HepG2 (cell line): ENCODE data around the gene JSRP1. TPM values are rescaled to one million over a fixed set of nuclear protein-coding genes. Genes with fewer than 3 reads are reported as not detected.

Source experiments
- ATF6 ChIP-seq: sonication (generic); formaldehyde crosslinking; conservative IDR thresholded peaks from 2 replicates; pipeline ENCODE4 v1.4.0; 2020; ENCODE audit warnings: missing genetic modification reagents
- CCDC6 ChIP-seq: sonication (generic); formaldehyde crosslinking; IDR thresholded peaks from 2 replicates; pipeline ENCODE4 v1.8.1; 2022; ENCODE audit warnings: mild to moderate bottlenecking, missing genetic modification reagents, moderate library complexity
- CHD2 ChIP-seq: IDR thresholded peaks from 2 replicates; pipeline ENCODE4 v1.6.1; 2011; ENCODE audit warnings: low read depth, low read length, improper control_type of control experiment
- FOXO4 ChIP-seq: sonication (generic); formaldehyde crosslinking; conservative IDR thresholded peaks from 2 replicates; pipeline ENCODE4 v1.8.1; 2023; ENCODE audit warnings: missing genetic modification reagents
- GPBP1L1 ChIP-seq: sonication (generic); formaldehyde crosslinking; IDR thresholded peaks from 2 replicates; pipeline ENCODE4 v1.5.0; 2020; ENCODE audit warnings: mild to moderate bottlenecking, missing genetic modification reagents
- KLF12 ChIP-seq: sonication (generic); formaldehyde crosslinking; IDR thresholded peaks from 2 replicates; pipeline ENCODE4 v1.4.0; 2020; ENCODE audit warnings: missing genetic modification reagents, borderline replicate concordance
- NFRKB ChIP-seq: fragments of 450-650 bp; IDR thresholded peaks from 2 replicates; pipeline ENCODE4 v1.6.1; 2017
- NR1H2 ChIP-seq: sonication (generic); formaldehyde crosslinking; IDR thresholded peaks from 2 replicates; pipeline ENCODE4 v1.8.1; 2022; ENCODE audit warnings: low read depth, missing genetic modification reagents, borderline replicate concordance
- NR2F1 ChIP-seq, 2 experiments: fragments of 450-650 bp in 1 of 2; formaldehyde crosslinking in 1 of 2; IDR thresholded peaks; 2 replicates each; pipeline versions ENCODE4 v1.5.0 to v1.6.1; 2016 to 2020; ENCODE audit warnings: mild to moderate bottlenecking in 1 of 2, missing compliant biosample characterization in 1 of 2, missing genetic modification reagents in 1 of 2, moderate library complexity in 1 of 2
- PAXIP1 ChIP-seq: sonication (generic); formaldehyde crosslinking; conservative IDR thresholded peaks from 2 replicates; pipeline ENCODE4 v1.4.0; 2020; ENCODE audit warnings: mild to moderate bottlenecking, missing genetic modification reagents, moderate library complexity
- RARA ChIP-seq: IDR thresholded peaks from 2 replicates; pipeline ENCODE4 v1.6.1; 2016; ENCODE audit warnings: missing genetic modification reagents, missing compliant biosample characterization
- SALL2 ChIP-seq: sonication (generic); formaldehyde crosslinking; IDR thresholded peaks from 2 replicates; pipeline ENCODE4 v1.8.1; 2023; ENCODE audit warnings: mild to moderate bottlenecking, missing genetic modification reagents, inconsistent platforms
- SKI ChIP-seq: fragments of 450-650 bp; IDR thresholded peaks from one replicate; pipeline ENCODE4 v1.6.1; 2018; ENCODE audit warnings: mild to moderate bottlenecking; ENCODE audit not compliant: partially characterized antibody
- TARDBP ChIP-seq: sonication (generic); formaldehyde crosslinking; IDR thresholded peaks from 2 replicates; pipeline ENCODE4 v1.8.0; 2022; ENCODE audit warnings: mild to moderate bottlenecking, missing genetic modification reagents
- ZNF232 ChIP-seq: sonication (generic); formaldehyde crosslinking; IDR thresholded peaks from 2 replicates; pipeline ENCODE4 v1.4.0; 2020; ENCODE audit warnings: missing genetic modification reagents, borderline replicate concordance
- ZNF740 ChIP-seq: sonication (generic); formaldehyde crosslinking; IDR thresholded peaks from 2 replicates; pipeline ENCODE4 v1.4.0; 2020; ENCODE audit warnings: missing genetic modification reagents
- ZNF850 ChIP-seq: sonication (generic); formaldehyde crosslinking; conservative IDR thresholded peaks from 2 replicates; pipeline ENCODE4 v1.9.0; 2021; ENCODE audit warnings: mild to moderate bottlenecking, missing genetic modification reagents
- polyA plus RNA-seq, 8 experiments: library from polyadenylated mRNA; depleted of rRNA in 3 of 8; stranded (reverse) in 7 of 8; unstranded in 1 of 8; fragments of >200 nt; fragmentation: Illumina TruSeq in 4 of 8; extraction: Trizol in 4 of 8; gene quantifications; 2 replicates each; pipeline versions ENCODE4 v1.2.1 to v1.2.3, GENCODE V29; 2011 to 2016; ENCODE audit warnings: low read depth in 4 of 8, missing spikeins in 1 of 8, mixed read lengths in 1 of 8; ENCODE audit not compliant: insufficient read depth in 1 of 8
- total RNA-seq, 5 experiments: library from RNA; depleted of rRNA; stranded (reverse); fragments of >200 nt; fragmentation: Illumina TruSeq; extraction: Trizol; gene quantifications; 2 replicates each; pipeline ENCODE4 v1.2.3, GENCODE V29; 2016; ENCODE audit warnings: low read depth in 1 of 5

The JSRP1 gene
- total and polyA plus RNA-seq, 2 of the 13 experiments (the other 11 are each of a cell fraction or from before 2014, with no cell fraction given) = 0.16 to 0.38 TPM

GRCh38 chr19:2235381-2236063 lies 20.7 kb downstream of the JSRP1 start (continued):
- TF ChIP-seq PAXIP1 (CRISPR knock-in tag) (peak; percentile 54; the same call in 1 of the 2 replicates), ATF6 (no peak), CCDC6 (CRISPR knock-in tag) (no peak), SKI (peak; percentile 96), KLF12 (CRISPR knock-in tag) (peak; percentile 26; the same call in 1 of the 2 replicates), GPBP1L1 (CRISPR knock-in tag) (no peak), FOXO4 (0 out of 2 replicates have a peak, but pooled peaks have one; percentile 88), CHD2 (no peak), RARA (CRISPR knock-in tag) (peak; percentile 86), ZNF232 (CRISPR knock-in tag) (no peak), ZNF740 (CRISPR knock-in tag) (no peak), ZNF850 (CRISPR knock-in tag) (no peak), NFRKB (no peak), TARDBP (peak; percentile 31; the same call in 1 of the 2 replicates), NR1H2 (0 out of 2 replicates have a peak, but pooled peaks have one; percentile 23), SALL2 (CRISPR knock-in tag) (no peak), NR2F1 (CRISPR knock-in tag; IDR thresholded peaks at IDR 0.05) (no peak)
